ENCODE results near the gene LRP6.

- no peak for TF ChIP-seq RAD21 (IDR thresholded peaks at IDR 0.05; ENCODE audit: low read depth)
- no peak for TF ChIP-seq CTCF (IDR thresholded peaks at IDR 0.05 in 2 of 3, conservative IDR thresholded peaks at IDR 0.05 in 1 of 3; ENCODE audit: borderline replicate concordance in 1 of 3, insufficient read depth in 1 of 3, low read depth in 2 of 3, low read length in 2 of 3)
- TF ChIP-seq EGR1 (IDR thresholded peaks at IDR 0.05; ENCODE audit: low read depth) = no peak
- no peak for TF ChIP-seq POLR2A (IDR thresholded peaks at IDR 0.05; ENCODE audit: borderline replicate concordance, extremely low read depth, insufficient read depth, insufficient read length)
- TF ChIP-seq POLR2AphosphoS5 (IDR thresholded peaks at IDR 0.05; ENCODE audit: low read depth, low read length) = no peak
- no peak for TF ChIP-seq JUND (IDR thresholded peaks at IDR 0.05)
- no peak for TF ChIP-seq EZH2 (IDR thresholded peaks at IDR 0.05)
- TF ChIP-seq CEBPB (IDR thresholded peaks at IDR 0.05; ENCODE audit: low read depth) = no peak
- no peak for TF ChIP-seq SRF (IDR thresholded peaks at IDR 0.05; ENCODE audit: low read depth)
These were observed 187.6 kb downstream of the LRP6 start for GRCh38 chr12:12079291-12079690.

All from HCT116 (cell line).